AG04450 (cell line): Measurements from ENCODE around the gene ZSCAN30. TPM values are rescaled to one million over a fixed set of nuclear protein-coding genes. Genes with fewer than 3 reads are reported as not detected.

Experiments used
- CTCF ChIA-PET: fragments of 300-600, 350-600 bp; formaldehyde crosslinking; extraction: SDS; loops from one replicate; lab custom pipeline; 2022; ENCODE audit warnings: antibody characterized with exemption, inconsistent platforms; lab: Charles Lee
- POLR2A ChIA-PET: fragments of 350-600 bp; formaldehyde crosslinking; extraction: SDS; loops from one replicate; lab custom pipeline; 2021; ENCODE audit warnings: antibody characterized with exemption, inconsistent platforms; lab: Yijun Ruan, JAX
- DNase-seq: peaks from one replicate; pipeline ENCODE4 v3.0.0-alpha.2; 2011; ENCODE audit warnings: low read depth, low spot score
- H3K27ac ChIP-seq: one replicate; pipeline ENCODE4 v1.5.1; 2012; ENCODE audit warnings: low read depth, low read length, control low read depth
- H3K27me3 ChIP-seq: one replicate; pipeline ENCODE4 v1.6.0; 2012; ENCODE audit warnings: low read length; ENCODE audit not compliant: control insufficient read depth, insufficient read depth
- H3K4me3 ChIP-seq: 2 replicates; pipeline ENCODE4 v1.5.1; 2011; ENCODE audit warnings: mild to moderate bottlenecking, low read depth, low read length, control low read depth
- H3K9me3 ChIP-seq: 2 replicates; pipeline ENCODE4 v1.5.1; 2012; ENCODE audit warnings: low read length; ENCODE audit not compliant: control insufficient read depth, insufficient read depth
- CTCF ChIP-seq: IDR thresholded peaks from 2 replicates; pipeline ENCODE4 v1.5.1; 2011; ENCODE audit warnings: low read depth, low read length, control low read depth, inconsistent platforms
- polyA plus RNA-seq: library from polyadenylated mRNA; depleted of rRNA; stranded (reverse); fragments of >200 nt; gene quantifications from 2 replicates; pipeline ENCODE4 v1.2.3, GENCODE V29; 2011

Gene ZSCAN30
- polyA plus RNA-seq, 1 experiment: 14.4 TPM

GRCh38 chr18:35331367-35332087 is 41.5 kb upstream of the ZSCAN30 start:
- Histone ChIP-seq H3K9me3 (no peaks in the 10 kb centered on the region), H3K27me3 (no peaks in the 10 kb centered on the region), H3K4me3 (no peak overlapping the region), H3K27ac (no peak overlapping the region)
- CTCF ChIA-PET: no interaction called here
- POLR2A ChIA-PET: no interaction called here
- DNase-seq: no peak
- TF ChIP-seq CTCF: no peak

- H3K27ac ChIP-seq: no peak overlapping the region
- POLR2A ChIA-PET: no interaction called here
- no peaks in the 10 kb centered on the region for H3K27me3 ChIP-seq
- TF ChIP-seq CTCF: no peak
- DNase-seq: no peak
- H3K9me3 ChIP-seq: no peaks in the 10 kb centered on the region
- no peak overlapping the region for H3K4me3 ChIP-seq
- CTCF ChIA-PET: no interaction called here
These were observed 38.8 kb upstream of the ZSCAN30 start for GRCh38 chr18:35328868-35329267.

- ChIA-PET POLR2A (no interaction called here), CTCF (interaction anchor here (0.6 kb wide), 1 partner anchor 446 kb away, joined by 5 read pairs; no protein-coding TSS in a partner anchor)
- Histone ChIP-seq H3K27ac (no peak overlapping the region), H3K9me3 (no peaks in the 10 kb centered on the region), H3K4me3 (no peak overlapping the region), H3K27me3 (no peaks in the 10 kb centered on the region)
- no peak for DNase-seq
- no peak for TF ChIP-seq CTCF
These were observed 36.8 kb upstream of the ZSCAN30 start for GRCh38 chr18:35326695-35327387.

- POLR2A ChIA-PET: no interaction called here
- Histone ChIP-seq H3K4me3 (no peak overlapping the region), H3K27me3 (no peaks in the 10 kb centered on the region), H3K27ac (no peak overlapping the region), H3K9me3 (no peaks in the 10 kb centered on the region)
- CTCF ChIA-PET: no interaction called here
- no peak for TF ChIP-seq CTCF
- no peak for DNase-seq
These were observed 35.1 kb upstream of the ZSCAN30 start for GRCh38 chr18:35324926-35325655.
